ENCODE results near the gene ARID1A.

DNA sequence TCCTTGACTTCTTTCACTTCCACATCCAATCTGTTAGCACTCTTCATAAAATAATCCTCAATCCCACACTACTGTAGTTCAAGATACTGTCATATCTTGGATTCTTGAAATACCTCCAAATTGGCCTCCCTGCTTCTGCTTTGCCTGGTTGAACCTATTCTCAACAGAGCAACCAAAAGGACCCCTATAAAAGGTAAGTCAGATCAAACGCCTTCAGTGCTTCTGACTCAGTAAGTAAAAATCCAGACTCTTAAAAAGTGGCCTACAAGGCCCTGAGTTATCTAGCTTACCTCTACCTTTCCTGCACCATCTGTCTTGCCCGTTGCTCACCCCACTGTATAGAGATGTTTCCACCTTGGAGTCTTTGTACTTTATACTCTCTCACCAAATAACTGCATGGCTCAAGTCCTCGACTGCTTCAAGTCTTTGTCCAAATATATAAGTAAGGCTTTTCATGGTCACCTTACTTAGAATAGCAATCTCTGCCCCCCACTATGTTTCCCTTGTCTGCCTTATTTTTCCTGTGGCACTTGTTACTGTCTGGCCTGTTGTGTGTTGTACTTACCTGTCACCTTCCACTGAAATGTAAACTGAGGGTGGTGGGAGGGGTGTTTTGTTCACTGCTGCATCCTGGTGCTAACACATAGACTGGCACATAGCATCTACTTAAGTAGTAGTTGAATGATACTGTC, 86.9 kb downstream of the ARID1A start:
- TF ChIP-seq, protein P1, sequence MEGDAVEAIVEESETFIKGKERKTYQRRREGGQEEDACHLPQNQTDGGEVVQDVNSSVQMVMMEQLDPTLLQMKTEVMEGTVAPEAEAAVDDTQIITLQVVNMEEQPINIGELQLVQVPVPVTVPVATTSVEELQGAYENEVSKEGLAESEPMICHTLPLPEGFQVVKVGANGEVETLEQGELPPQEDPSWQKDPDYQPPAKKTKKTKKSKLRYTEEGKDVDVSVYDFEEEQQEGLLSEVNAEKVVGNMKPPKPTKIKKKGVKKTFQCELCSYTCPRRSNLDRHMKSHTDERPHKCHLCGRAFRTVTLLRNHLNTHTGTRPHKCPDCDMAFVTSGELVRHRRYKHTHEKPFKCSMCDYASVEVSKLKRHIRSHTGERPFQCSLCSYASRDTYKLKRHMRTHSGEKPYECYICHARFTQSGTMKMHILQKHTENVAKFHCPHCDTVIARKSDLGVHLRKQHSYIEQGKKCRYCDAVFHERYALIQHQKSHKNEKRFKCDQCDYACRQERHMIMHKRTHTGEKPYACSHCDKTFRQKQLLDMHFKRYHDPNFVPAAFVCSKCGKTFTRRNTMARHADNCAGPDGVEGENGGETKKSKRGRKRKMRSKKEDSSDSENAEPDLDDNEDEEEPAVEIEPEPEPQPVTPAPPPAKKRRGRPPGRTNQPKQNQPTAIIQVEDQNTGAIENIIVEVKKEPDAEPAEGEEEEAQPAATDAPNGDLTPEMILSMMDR (IDR thresholded peaks at IDR 0.05) = no peak
- TF ChIP-seq POLR2AphosphoS5 (IDR thresholded peaks at IDR 0.05) (no peak), EP300 (IDR thresholded peaks at IDR 0.05) (no peak)

All from sigmoid colon (tissue), 4 donors.